Measurements from ENCODE around the gene FAP. TPM values are rescaled to one million over a fixed set of nuclear protein-coding genes. Genes with fewer than 3 reads are reported as not detected.

Gene FAP
- total RNA-seq, 1 experiment from 2014 or later, result not detected

GRCh38 chr2:162143969-162144368 lies 99.3 kb downstream of the FAP start:
- Histone ChIP-seq H3K9me2 (ENCODE audit: insufficient read depth) (no peaks in the 10 kb centered on the region), H3F3A (ENCODE audit: insufficient read depth, low read depth) (no peaks in the 10 kb centered on the region), H3K4me2 (no peak overlapping the region), H4K20me1 (ENCODE audit: insufficient read depth) (no peaks in the 10 kb centered on the region), H3K9me3 (ENCODE audit: insufficient read depth, low read depth) (no peaks in the 10 kb centered on the region), H2AFZ (no peak overlapping the region), H3K4me1 (replicated peaks; ENCODE audit: insufficient read depth) (no peaks in the 10 kb centered on the region), H3K79me2 (ENCODE audit: low read depth) (no peaks in the 10 kb centered on the region), H3K27me3 (ENCODE audit: insufficient read depth, low read depth) (no peaks in the 10 kb centered on the region), H3K4me3 (no peak overlapping the region), H3K36me3 (ENCODE audit: low read depth) (no peaks in the 10 kb centered on the region), H3K27ac (no peak overlapping the region)
- TF ChIP-seq EZH2 (IDR thresholded peaks at IDR 0.05; ENCODE audit: low read depth) (no peak), CTCF (conservative IDR thresholded peaks at IDR 0.05) (no peak)
- BruUV-seq (replicated peaks), result no TSS peak
- POLR2A ChIA-PET (ENCODE audit: unreplicated experiment), result no interaction called here
- CTCF ChIA-PET, result no interaction called here
- intact Hi-C loops (cut with micrococcal nuclease; ENCODE audit: unreplicated experiment), result no loop called here
- DNase-seq, result no peak

GRCh38 chr2:162138310-162138709 lies 104.9 kb downstream of the FAP start:
- H3F3A ChIP-seq (ENCODE audit: insufficient read depth, low read depth), result no peaks in the 10 kb centered on the region
- DNase-seq, result no peak
- no peaks in the 10 kb centered on the region for H3K79me2 ChIP-seq (ENCODE audit: low read depth)
- H3K9me3 ChIP-seq (ENCODE audit: insufficient read depth, low read depth), result no peaks in the 10 kb centered on the region
- H2AFZ ChIP-seq, result no peak overlapping the region
- no peak overlapping the region for H3K4me2 ChIP-seq
- no peak for TF ChIP-seq EZH2 (IDR thresholded peaks at IDR 0.05; ENCODE audit: low read depth)
- TF ChIP-seq CTCF (conservative IDR thresholded peaks at IDR 0.05), result no peak
- intact Hi-C loops (cut with micrococcal nuclease; ENCODE audit: unreplicated experiment), result no loop called here
- no peak overlapping the region for H3K27ac ChIP-seq
- ChIA-PET POLR2A (ENCODE audit: unreplicated experiment) (no interaction called here), CTCF (no interaction called here)
- H4K20me1 ChIP-seq (ENCODE audit: insufficient read depth), result no peaks in the 10 kb centered on the region
- H3K9me2 ChIP-seq (ENCODE audit: insufficient read depth), result no peaks in the 10 kb centered on the region
- no peaks in the 10 kb centered on the region for H3K36me3 ChIP-seq (ENCODE audit: low read depth)
- H3K4me1 ChIP-seq (replicated peaks; ENCODE audit: insufficient read depth), result no peaks in the 10 kb centered on the region
- no peaks in the 10 kb centered on the region for H3K27me3 ChIP-seq (ENCODE audit: insufficient read depth, low read depth)
- no TSS peak for BruUV-seq (replicated peaks)
- no peak overlapping the region for H3K4me3 ChIP-seq

GRCh38 chr2:162127422-162127821 lies 115.8 kb downstream of the FAP start:
- Histone ChIP-seq H3K4me2 (no peak overlapping the region), H3K9me3 (ENCODE audit: insufficient read depth, low read depth) (no peaks in the 10 kb centered on the region), H3F3A (ENCODE audit: insufficient read depth, low read depth) (no peaks in the 10 kb centered on the region), H3K4me3 (no peak overlapping the region), H3K4me1 (replicated peaks; ENCODE audit: insufficient read depth) (no peaks in the 10 kb centered on the region), H3K9me2 (ENCODE audit: insufficient read depth) (no peaks in the 10 kb centered on the region), H2AFZ (no peak overlapping the region), H3K27ac (no peak overlapping the region), H3K27me3 (ENCODE audit: insufficient read depth, low read depth) (no peaks in the 10 kb centered on the region), H3K36me3 (ENCODE audit: low read depth) (no peaks in the 10 kb centered on the region), H3K79me2 (ENCODE audit: low read depth) (no peaks in the 10 kb centered on the region), H4K20me1 (ENCODE audit: insufficient read depth) (no peaks in the 10 kb centered on the region)
- DNase-seq, result no peak
- POLR2A ChIA-PET (ENCODE audit: unreplicated experiment), result interaction anchor here (0.6 kb wide), 1 partner anchor 448 kb away, joined by 4 read pairs; no protein-coding TSS in a partner anchor
- intact Hi-C loops (cut with micrococcal nuclease; ENCODE audit: unreplicated experiment), result no loop called here
- CTCF ChIA-PET, result no interaction called here
- TF ChIP-seq EZH2 (IDR thresholded peaks at IDR 0.05; ENCODE audit: low read depth), result no peak
- TF ChIP-seq CTCF (conservative IDR thresholded peaks at IDR 0.05), result no peak
- BruUV-seq (replicated peaks), result no TSS peak

Data from PC-9 (cell line).